ENCODE data around the gene PPP4R3B. TPM values are rescaled to one million over a fixed set of nuclear protein-coding genes. Genes with fewer than 3 reads are reported as not detected.
A peak's percentile ranks its signal among the peaks of the same experiment; 100 is the strongest.
"Not testable (repeated sequence)": the region's sequence is repeated elsewhere in the genome, so short reads cannot be mapped to it uniquely, and the experiment has no call there.

The PPP4R3B gene
- total RNA-seq, 2 donors from 2014 or later = 61.2 to 81.1 TPM

DNA sequence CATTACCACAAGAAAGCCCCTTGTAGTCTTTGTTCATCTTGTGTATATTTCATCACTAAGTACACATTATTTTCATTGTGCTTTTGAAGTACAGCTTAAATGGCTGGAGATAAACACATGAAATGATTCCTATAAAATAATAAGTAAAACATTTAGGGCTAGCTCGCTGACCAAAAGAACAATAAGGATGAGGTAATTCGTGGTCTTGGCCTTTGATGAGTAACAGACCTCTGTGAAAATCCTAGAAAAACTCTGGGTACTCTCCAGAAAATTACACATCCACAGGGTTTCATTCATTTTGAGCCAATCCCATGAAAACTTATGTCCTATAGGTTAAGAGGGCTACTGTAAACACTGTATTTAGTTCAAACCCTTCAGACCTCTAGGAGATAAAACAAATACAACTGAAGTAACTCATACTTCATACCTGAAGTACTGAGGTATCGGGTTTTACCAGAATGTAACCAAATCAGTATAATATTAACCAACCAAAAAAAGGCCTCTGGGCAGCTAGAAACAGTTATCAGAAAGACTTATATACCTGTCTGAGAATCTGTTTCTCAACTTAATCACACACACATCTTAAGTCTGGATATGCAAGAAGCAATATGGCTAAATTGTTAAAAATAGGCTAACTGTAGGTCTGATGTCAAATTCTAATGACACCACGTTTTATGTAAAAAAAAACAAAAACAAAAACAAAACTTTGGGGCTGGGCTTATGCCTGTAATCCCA is 66.9 kb downstream of the PPP4R3B start:
- Histone ChIP-seq H3K27ac (no peak overlapping the region), H3K36me3 (peaks cover 4% of the 10 kb centered on the region), H3K27me3 (no peaks in the 10 kb centered on the region), H3K4me3 (no peak overlapping the region), H3K9me3 (no peaks in the 10 kb centered on the region), H3K9ac (ENCODE audit: low read depth in 2 of 2, low read length in 2 of 2) (no peak overlapping the region), H3K4me1 (no peaks in the 10 kb centered on the region)
- no peak for DNase-seq
- TF ChIP-seq, protein P1, sequence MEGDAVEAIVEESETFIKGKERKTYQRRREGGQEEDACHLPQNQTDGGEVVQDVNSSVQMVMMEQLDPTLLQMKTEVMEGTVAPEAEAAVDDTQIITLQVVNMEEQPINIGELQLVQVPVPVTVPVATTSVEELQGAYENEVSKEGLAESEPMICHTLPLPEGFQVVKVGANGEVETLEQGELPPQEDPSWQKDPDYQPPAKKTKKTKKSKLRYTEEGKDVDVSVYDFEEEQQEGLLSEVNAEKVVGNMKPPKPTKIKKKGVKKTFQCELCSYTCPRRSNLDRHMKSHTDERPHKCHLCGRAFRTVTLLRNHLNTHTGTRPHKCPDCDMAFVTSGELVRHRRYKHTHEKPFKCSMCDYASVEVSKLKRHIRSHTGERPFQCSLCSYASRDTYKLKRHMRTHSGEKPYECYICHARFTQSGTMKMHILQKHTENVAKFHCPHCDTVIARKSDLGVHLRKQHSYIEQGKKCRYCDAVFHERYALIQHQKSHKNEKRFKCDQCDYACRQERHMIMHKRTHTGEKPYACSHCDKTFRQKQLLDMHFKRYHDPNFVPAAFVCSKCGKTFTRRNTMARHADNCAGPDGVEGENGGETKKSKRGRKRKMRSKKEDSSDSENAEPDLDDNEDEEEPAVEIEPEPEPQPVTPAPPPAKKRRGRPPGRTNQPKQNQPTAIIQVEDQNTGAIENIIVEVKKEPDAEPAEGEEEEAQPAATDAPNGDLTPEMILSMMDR (IDR thresholded peaks at IDR 0.05) = no peak
- intact Hi-C loops (cut with DNase I) = no loop called here

DNA sequence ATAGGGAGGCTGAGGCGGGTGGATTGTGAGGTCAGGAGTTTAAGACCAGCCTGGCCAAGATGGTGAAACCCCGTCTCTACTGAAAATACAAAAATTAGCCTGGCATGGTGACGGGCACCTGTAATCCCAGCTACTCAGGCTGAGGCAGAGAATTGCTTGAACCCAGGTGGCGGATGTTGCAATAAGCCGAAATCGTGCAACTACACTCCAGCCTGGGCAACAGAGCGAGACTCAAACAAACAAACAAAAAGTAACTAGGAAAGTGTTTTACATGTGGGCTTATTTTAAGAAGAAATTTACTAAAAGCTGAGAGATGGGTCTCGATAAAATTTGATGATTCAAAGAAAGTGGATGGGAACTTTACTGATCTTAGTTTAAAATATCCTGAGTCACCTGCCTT is 69.7 kb downstream of the PPP4R3B start:
- H3K27me3 ChIP-seq; H3K9ac ChIP-seq (ENCODE audit: low read depth in 2 of 2, low read length in 2 of 2); H3K4me1 ChIP-seq; intact Hi-C loops (cut with DNase I); H3K36me3 ChIP-seq; H3K27ac ChIP-seq; H3K4me3 ChIP-seq; H3K9me3 ChIP-seq; DNase-seq: not testable (repeated sequence)

DNA sequence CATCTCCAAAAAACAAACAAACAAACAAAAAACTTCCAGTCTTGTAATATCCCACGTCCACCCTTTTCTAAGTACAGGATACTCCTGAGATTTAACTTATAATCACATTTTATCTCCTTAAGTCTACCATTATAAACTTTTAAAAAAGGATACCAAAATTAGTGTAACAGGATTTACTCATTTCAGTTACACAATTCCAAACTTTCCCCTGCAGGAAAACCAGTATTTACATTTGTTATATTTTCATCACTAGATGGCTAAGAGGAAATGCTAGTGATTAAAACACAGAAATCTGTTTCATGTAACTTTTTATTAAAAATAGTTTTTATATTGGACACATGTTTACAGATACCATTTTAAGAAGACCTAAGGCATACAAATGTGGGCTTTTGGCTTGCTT is 70.4 kb downstream of the PPP4R3B start:
- H3K4me1 ChIP-seq = no peaks in the 10 kb centered on the region
- H3K4me3 ChIP-seq = no peak overlapping the region
- H3K27me3 ChIP-seq = no peaks in the 10 kb centered on the region
- H3K9ac ChIP-seq (ENCODE audit: low read depth in 2 of 2, low read length in 2 of 2) = no peak overlapping the region
- no peaks in the 10 kb centered on the region for H3K9me3 ChIP-seq
- H3K27ac ChIP-seq = no peak overlapping the region
- intact Hi-C loops (cut with DNase I) = no loop called here
- DNase-seq = no peak
- peaks cover 4% of the 10 kb centered on the region for H3K36me3 ChIP-seq
- TF ChIP-seq, protein P1 (IDR thresholded peaks at IDR 0.05) = no peak

DNA sequence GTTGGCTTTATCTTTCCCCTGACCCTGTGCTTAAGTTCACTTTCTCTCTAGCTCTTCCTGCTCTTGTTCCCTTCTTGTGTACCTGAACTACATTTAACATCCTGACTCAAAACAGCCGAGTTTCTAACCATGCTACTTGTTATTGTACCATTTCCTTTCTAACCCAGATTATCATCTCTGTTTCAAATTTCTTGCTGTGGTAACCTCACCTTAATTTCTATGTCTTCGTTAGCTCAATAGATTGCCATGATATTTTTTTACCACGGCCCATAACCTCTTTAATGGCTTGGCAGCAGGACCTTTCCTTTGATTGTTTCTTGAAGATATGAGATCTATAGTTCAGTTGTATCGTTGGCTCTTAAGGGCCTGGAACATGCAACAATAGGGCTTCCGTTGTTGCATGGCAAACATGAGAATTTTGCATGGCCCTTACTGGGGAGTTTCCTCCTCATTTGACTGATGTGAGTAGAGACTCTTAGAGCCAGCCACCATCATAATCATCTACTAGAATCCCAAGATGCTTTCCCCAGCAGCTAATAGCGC is 86.8 kb downstream of the PPP4R3B start:
- Histone ChIP-seq H3K4me3 (no peak overlapping the region), H3K4me1 (no peaks in the 10 kb centered on the region), H3K27ac (peak overlapping the region; percentile 8), H3K27me3 (no peaks in the 10 kb centered on the region), H3K9ac (ENCODE audit: low read depth in 2 of 2, low read length in 2 of 2) (no peak overlapping the region), H3K36me3 (no peaks in the 10 kb centered on the region), H3K9me3 (no peaks in the 10 kb centered on the region)
- no peak for DNase-seq
- TF ChIP-seq, protein P1 (IDR thresholded peaks at IDR 0.05) = no peak
- intact Hi-C loops (cut with DNase I) = no loop called here

DNA sequence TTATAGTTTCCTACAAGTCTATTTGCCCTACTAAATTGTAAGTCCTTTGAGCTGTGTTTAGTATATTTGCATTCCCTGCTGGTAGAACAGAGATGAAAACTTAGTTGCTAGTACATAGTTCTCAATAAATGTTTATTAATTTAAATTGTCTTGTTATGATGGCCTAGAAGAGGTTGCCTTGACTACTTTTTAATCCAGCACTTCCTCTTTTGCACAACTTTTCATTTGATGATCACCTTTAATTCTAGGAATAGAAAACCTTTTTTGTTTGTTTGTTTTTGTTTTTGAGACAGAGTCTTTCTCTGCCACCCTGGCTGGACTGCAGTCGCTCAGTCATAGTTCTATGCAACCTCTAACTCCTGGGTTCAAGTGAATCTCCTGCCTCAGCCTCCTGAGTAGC is 91.2 kb downstream of the PPP4R3B start:
- TF ChIP-seq, protein P1 (IDR thresholded peaks at IDR 0.05) = no peak

DNA sequence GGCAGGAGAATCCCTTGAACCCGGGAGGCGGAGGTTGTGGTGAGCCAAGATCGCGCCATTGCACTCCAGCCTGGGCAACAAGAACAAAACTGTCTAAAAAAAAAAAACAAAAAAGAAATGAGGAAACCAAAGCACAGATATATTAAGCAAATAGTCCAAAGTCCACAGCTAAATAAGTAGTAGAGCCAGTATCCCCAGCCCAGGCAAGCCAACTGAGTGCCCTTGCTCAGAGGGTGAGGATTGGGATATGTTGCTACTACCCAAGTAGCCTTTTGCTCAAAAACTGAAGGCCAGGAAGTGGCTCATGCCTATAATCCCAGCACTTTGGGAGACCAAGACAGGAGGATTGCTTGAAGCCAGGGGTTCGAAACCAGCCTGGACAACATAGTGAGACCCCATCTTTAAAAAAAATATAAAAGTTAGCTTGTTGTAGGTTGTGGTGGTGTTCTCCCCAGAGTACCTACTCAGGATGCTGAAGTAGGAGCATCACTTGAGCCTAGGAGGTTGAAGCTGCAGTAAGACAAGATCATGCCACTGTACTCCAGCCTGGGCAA is 92.5 kb downstream of the PPP4R3B start:
- no peak overlapping the region for H3K9ac ChIP-seq (ENCODE audit: low read depth in 2 of 2, low read length in 2 of 2)
- no peaks in the 10 kb centered on the region for H3K27me3 ChIP-seq
- no peak for DNase-seq
- no peaks in the 10 kb centered on the region for H3K4me1 ChIP-seq
- H3K36me3 ChIP-seq = no peaks in the 10 kb centered on the region
- H3K27ac ChIP-seq = no peak overlapping the region
- intact Hi-C loops (cut with DNase I) = no loop called here
- no peak overlapping the region for H3K4me3 ChIP-seq
- TF ChIP-seq, protein P1 (IDR thresholded peaks at IDR 0.05) = no peak
- H3K9me3 ChIP-seq = no peaks in the 10 kb centered on the region

More for the DNA sequence above, 91.2 kb downstream of the PPP4R3B start:
- no peak overlapping the region for H3K4me3 ChIP-seq
- H3K27me3 ChIP-seq = no peaks in the 10 kb centered on the region
- intact Hi-C loops (cut with DNase I) = no loop called here
- no peaks in the 10 kb centered on the region for H3K9me3 ChIP-seq
- H3K27ac ChIP-seq = no peak overlapping the region
- H3K4me1 ChIP-seq = no peaks in the 10 kb centered on the region
- no peak for DNase-seq
- H3K9ac ChIP-seq (ENCODE audit: low read depth in 2 of 2, low read length in 2 of 2) = no peak overlapping the region
- H3K36me3 ChIP-seq = no peaks in the 10 kb centered on the region
